ENCODE data around the gene TMEM62.

- TF ChIP-seq CTCF (optimal IDR thresholded peaks at IDR 0.05 in 1 of 3, IDR thresholded peaks at IDR 0.05 in 1 of 3, conservative IDR thresholded peaks at IDR 0.05 in 1 of 3; ENCODE audit: extremely low read depth in 1 of 3, insufficient read depth in 2 of 3, low read length in 3 of 3) (no peak), EZH2 (IDR thresholded peaks at IDR 0.05; ENCODE audit: low read length) (no peak)
Measured at GRCh38 chr15:43121863-43122262, 11.5 kb upstream of the TMEM62 start.
